IMR-90 (cell line): ENCODE data around the gene KRT79. TPM values are rescaled to one million over a fixed set of nuclear protein-coding genes. Genes with fewer than 3 reads are reported as not detected.

Experiments
- ATAC-seq: fragments of 200-7000 bp; cut with Tn5 transposase; 2 replicates; pipeline ENCODE4 v1.9.1; 2020; ENCODE audit warnings: low read depth, mild to moderate bottlenecking, moderate library complexity
- BruUV-seq: library from RNA; stranded (reverse); fragments of 400-500 nt; replicated peaks from 2 replicates; lab custom pipeline; 2021; lab: Mats Ljungman, UMichigan
- CTCF ChIA-PET: fragments of 300-600 bp; formaldehyde crosslinking; extraction: SDS; loops from one replicate; lab custom pipeline; 2021; ENCODE audit warnings: antibody characterized with exemption; lab: Yijun Ruan, JAX
- POLR2A ChIA-PET: fragments of 300-600 bp; sonication (Branson Sonifier 250); formaldehyde crosslinking; loops from one replicate; lab custom pipeline; 2022; ENCODE audit warnings: antibody characterized with exemption; ENCODE audit not compliant: unreplicated experiment; lab: Charles Lee
- DNase-seq: peaks from one replicate; pipeline ENCODE4 v3.0.0; 2013
- H2AFZ ChIP-seq: replicated peaks from 2 replicates; pipeline ENCODE3; 2013; ENCODE audit warnings: low read length, mild to moderate bottlenecking; ENCODE audit not compliant: poor library complexity
- H2AK5ac ChIP-seq: 2 replicates; pipeline ENCODE4 v1.6.1; 2013; ENCODE audit warnings: low read depth, low read length, inconsistent platforms
- H2AK9ac ChIP-seq: replicated peaks from 2 replicates; pipeline ENCODE3; 2013; ENCODE audit warnings: mild to moderate bottlenecking, low read depth, low read length, moderate library complexity; ENCODE audit not compliant: poor library complexity
- H2BK120ac ChIP-seq: 2 replicates; pipeline ENCODE4 v1.6.1; 2013; ENCODE audit warnings: low read depth, low read length, inconsistent platforms
- H2BK15ac ChIP-seq: 3 replicates; pipeline ENCODE4 v1.6.1; 2013; ENCODE audit warnings: low read depth, low read length, inconsistent platforms
- H2BK20ac ChIP-seq: 2 replicates; pipeline ENCODE4 v1.6.1; 2013; ENCODE audit warnings: low read depth, mild to moderate bottlenecking, inconsistent platforms, low read length, moderate library complexity
- H2BK5ac ChIP-seq: 2 replicates; pipeline ENCODE4 v1.6.1; 2013; ENCODE audit warnings: mild to moderate bottlenecking, low read depth, low read length, inconsistent platforms; ENCODE audit not compliant: poor library complexity, severe bottlenecking
- H3K14ac ChIP-seq: replicated peaks from 2 replicates; pipeline ENCODE4 v1.6.1; 2013; ENCODE audit warnings: low read depth, low read length, inconsistent platforms
- H3K18ac ChIP-seq: 2 replicates; pipeline ENCODE4 v1.6.1; 2013; ENCODE audit warnings: low read depth, low read length, control low read depth
- H3K23ac ChIP-seq: 2 replicates; pipeline ENCODE4 v1.6.1; 2013; ENCODE audit warnings: low read depth, low read length, inconsistent platforms
- H3K27ac ChIP-seq: 2 replicates; pipeline ENCODE4 v1.5.1; 2013; ENCODE audit warnings: mild to moderate bottlenecking, control low read depth, low read length; ENCODE audit not compliant: insufficient read depth
- H3K27me3 ChIP-seq: 2 replicates; pipeline ENCODE4 v1.6.1; 2013; ENCODE audit warnings: low read length; ENCODE audit not compliant: control insufficient read depth, insufficient read depth
- H3K36me3 ChIP-seq: 2 replicates; pipeline ENCODE4 v1.6.1; 2013; ENCODE audit warnings: low read length, mixed read lengths; ENCODE audit not compliant: control insufficient read depth, insufficient read depth
- H3K4ac ChIP-seq: 2 replicates; pipeline ENCODE4 v1.6.1; 2013; ENCODE audit warnings: low read depth, low read length, inconsistent platforms
- H3K4me1 ChIP-seq: 2 replicates; pipeline ENCODE4 v1.6.1; 2013; ENCODE audit warnings: low read length, mixed read lengths; ENCODE audit not compliant: control insufficient read depth, insufficient read depth
- H3K4me2 ChIP-seq: 2 replicates; pipeline ENCODE4 v1.6.1; 2013; ENCODE audit warnings: low read depth, mild to moderate bottlenecking, control low read depth, low read length, moderate library complexity
- H3K4me3 ChIP-seq: 2 replicates; pipeline ENCODE4 v1.5.1; 2013; ENCODE audit warnings: low read depth, mild to moderate bottlenecking, control low read depth, low read length, moderate library complexity; ENCODE audit not compliant: insufficient read depth
- H3K56ac ChIP-seq: 2 replicates; pipeline ENCODE4 v1.6.1; 2013; ENCODE audit warnings: low read length, inconsistent platforms; ENCODE audit not compliant: insufficient read depth; ENCODE audit errors: extremely low read depth
- H3K79me1 ChIP-seq, 2 experiments: 2 replicates each; pipeline ENCODE4 v1.6.1; 2013; ENCODE audit warnings: low read length in 2 of 2, inconsistent platforms in 1 of 2, low read depth in 1 of 2
- H3K9ac ChIP-seq: 2 replicates; pipeline ENCODE4 v1.6.1; 2013; ENCODE audit warnings: low read depth, low read length, control low read depth
- H3K9me1 ChIP-seq: 2 replicates; pipeline ENCODE4 v1.6.1; 2013; ENCODE audit warnings: low read length, inconsistent platforms; ENCODE audit not compliant: insufficient read depth
- H3K9me3 ChIP-seq: 2 replicates; pipeline ENCODE4 v1.6.1; 2013; ENCODE audit warnings: low read length; ENCODE audit not compliant: control insufficient read depth, insufficient read depth
- H4K20me1 ChIP-seq: 2 replicates; pipeline ENCODE4 v1.6.1; 2013; ENCODE audit warnings: low read length, inconsistent platforms; ENCODE audit not compliant: insufficient read depth
- H4K5ac ChIP-seq: 2 replicates; pipeline ENCODE4 v1.6.1; 2013; ENCODE audit warnings: mild to moderate bottlenecking, low read depth, low read length, control low read depth
- H4K8ac ChIP-seq, 2 experiments: 2 replicates each; pipeline ENCODE4 v1.6.1; 2013; ENCODE audit warnings: low read depth in 2 of 2, low read length in 2 of 2, control low read depth in 1 of 2, inconsistent platforms in 1 of 2
- H4K91ac ChIP-seq: 2 replicates; pipeline ENCODE4 v1.6.1; 2013; ENCODE audit warnings: low read depth, low read length, inconsistent platforms; ENCODE audit not compliant: insufficient read depth
- ELK1 ChIP-seq: fragments of 150-350 bp; IDR thresholded peaks from 2 replicates; pipeline ENCODE4 v1.6.1; 2016; ENCODE audit warnings: low read depth, mild to moderate bottlenecking, low read length, moderate library complexity, borderline replicate concordance
- FOS ChIP-seq: fragments of 150-350 bp; IDR thresholded peaks from 2 replicates; pipeline ENCODE4 v1.6.1; 2016; ENCODE audit warnings: low read depth, low read length
- MAZ ChIP-seq: IDR thresholded peaks from 2 replicates; pipeline ENCODE4 v1.6.1; 2012; ENCODE audit warnings: low read depth, mild to moderate bottlenecking, low read length, improper control_type of control experiment, moderate library complexity, borderline replicate concordance
- NFE2L2 ChIP-seq: fragments of 150-350 bp; IDR thresholded peaks from 2 replicates; pipeline ENCODE4 v1.6.1; 2016; ENCODE audit warnings: low read depth, mild to moderate bottlenecking, low read length
- POLR2A ChIP-seq: IDR thresholded peaks from 2 replicates; pipeline ENCODE4 v1.6.1; 2012; ENCODE audit warnings: mild to moderate bottlenecking, low read depth, low read length
- RAD21 ChIP-seq: IDR thresholded peaks from 2 replicates; pipeline ENCODE4 v1.6.1; 2012; ENCODE audit warnings: low read length, improper control_type of control experiment
- RCOR1 ChIP-seq: IDR thresholded peaks from 2 replicates; pipeline ENCODE4 v1.6.1; 2012; ENCODE audit warnings: mild to moderate bottlenecking, low read length, improper control_type of control experiment; ENCODE audit not compliant: insufficient replicate concordance
- WGBS, 2 experiments: methylation state at CpG; one replicate each; pipeline versions ENCODE4 v1.1.5 to v1.1.7; 2013; ENCODE audit warnings: missing lambda C conversion rate in 2 of 2; ENCODE audit not compliant: insufficient read length in 1 of 2; ENCODE audit errors: extremely low coverage in 2 of 2; 5-methylcytosine and 5-hydroxymethylcytosine counted together
- dilution Hi-C: fragments of 300-500 bp; cut with HindIII; formaldehyde crosslinking; loops from one replicate; pipeline ENCODE4 v1.14.3; 2018; ENCODE audit warnings: low sequenced_read_pairs; ENCODE audit not compliant: unreplicated experiment
- in situ Hi-C: fragments of 300-500 bp; cut with MboI; formaldehyde crosslinking; loops from 3 replicates; pipeline ENCODE4 v1.14.3; 2019; ENCODE audit warnings: low sequenced_read_pairs, inconsistent platforms, mixed read lengths
- intact Hi-C: fragments of 100-400 bp; cut with micrococcal nuclease; formaldehyde crosslinking; loops from 2 replicates; pipeline ENCODE4 v1.10.0; 2022
- polyA plus RNA-seq, 3 experiments: library from polyadenylated mRNA; depleted of rRNA; stranded (reverse); fragments of >200 nt; gene quantifications; 2 replicates each; pipeline ENCODE4 v1.2.3, GENCODE V29; 2012; ENCODE audit warnings: low replicate concordance in 1 of 3
- total RNA-seq: library from RNA; depleted of rRNA; stranded (reverse); fragments of >200 nt; gene quantifications from 2 replicates; pipeline ENCODE4 v1.2.3, GENCODE V29; 2012
- TF ChIP-seq, protein P1 (sequence below): conservative IDR thresholded peaks from 2 replicates; pipeline ENCODE4 v1.5.1; 2012; ENCODE audit warnings: mild to moderate bottlenecking, low read depth, low read length, improper control_type of control experiment

Gene KRT79
- total and polyA plus RNA-seq, 2 of the 4 experiments (the other 2 are of a cell fraction), result under 0.01 to 0.24 TPM

DNA sequence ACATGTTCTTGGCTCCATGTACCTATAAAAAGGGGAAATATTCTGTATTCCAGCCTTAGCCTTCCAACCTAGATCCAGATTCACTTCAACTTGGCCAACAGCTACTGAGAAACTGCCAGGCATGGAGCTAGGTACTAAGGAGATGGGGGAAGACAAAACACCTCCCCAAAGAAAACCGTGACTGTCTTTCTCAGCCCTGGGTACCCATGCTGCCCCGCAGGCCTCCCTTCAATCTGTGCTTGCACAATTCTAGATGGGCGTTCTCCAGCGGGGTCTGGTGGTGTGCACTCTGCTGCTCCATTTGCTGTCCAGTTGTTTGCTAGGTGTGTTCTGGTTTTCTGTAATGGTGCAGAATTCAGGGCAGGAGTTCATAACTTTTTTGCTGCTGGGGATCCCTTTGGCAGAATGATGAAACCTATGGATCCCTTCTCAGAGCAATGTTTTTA is 19.4 kb downstream of the KRT79 start:
- Histone ChIP-seq H4K91ac (no peak overlapping the region), H2BK20ac (no peak overlapping the region; the same call in 1 of the 2 replicates), H2AK5ac (no peak overlapping the region), H2AFZ (no peak overlapping the region), H3K14ac (no peak overlapping the region), H3K18ac (no peak overlapping the region), H3K27ac (no peak overlapping the region), H2BK120ac (peak overlapping the region; percentile 0; the same call in 1 of the 2 replicates), H3K4me1 (peaks cover 6% of the 10 kb centered on the region), H4K5ac (no peak overlapping the region), H3K4me2 (no peak overlapping the region), H3K9me1 (no peaks in the 10 kb centered on the region), H2BK5ac (no peak overlapping the region), H4K8ac (no peak overlapping the region), H3K4me3 (no peak overlapping the region), H2BK15ac (no peak overlapping the region), H3K9ac (no peak overlapping the region), H2AK9ac (no peak overlapping the region), H3K56ac (no peak overlapping the region; the same call in 1 of the 2 replicates), H4K20me1 (no peaks in the 10 kb centered on the region), H3K36me3 (no peaks in the 10 kb centered on the region), H3K23ac (no peak overlapping the region), H3K4ac (no peak overlapping the region), H3K9me3 (no peaks in the 10 kb centered on the region), H3K27me3 (peaks cover 40% of the 10 kb centered on the region), H3K79me1 (no peaks in the 10 kb centered on the region)
- BruUV-seq, result no TSS peak
- in situ Hi-C loops (no loop called here), intact Hi-C loops (no loop called here), dilution Hi-C loops (no loop called here)
- ChIA-PET POLR2A (no interaction called here), CTCF (no interaction called here)
- WGBS, 2 experiments, result 83% methylated on average over 2 of the region's 4 CpGs; no CpG with 5 or more reads in 1 of the 2 experiments
- no peak for DNase-seq
- TF ChIP-seq POLR2A (no peak), RCOR1 (no peak), RAD21 (no peak), ELK1 (no peak), FOS (no peak), MAZ (no peak), NFE2L2 (no peak)
- TF ChIP-seq, protein P1, sequence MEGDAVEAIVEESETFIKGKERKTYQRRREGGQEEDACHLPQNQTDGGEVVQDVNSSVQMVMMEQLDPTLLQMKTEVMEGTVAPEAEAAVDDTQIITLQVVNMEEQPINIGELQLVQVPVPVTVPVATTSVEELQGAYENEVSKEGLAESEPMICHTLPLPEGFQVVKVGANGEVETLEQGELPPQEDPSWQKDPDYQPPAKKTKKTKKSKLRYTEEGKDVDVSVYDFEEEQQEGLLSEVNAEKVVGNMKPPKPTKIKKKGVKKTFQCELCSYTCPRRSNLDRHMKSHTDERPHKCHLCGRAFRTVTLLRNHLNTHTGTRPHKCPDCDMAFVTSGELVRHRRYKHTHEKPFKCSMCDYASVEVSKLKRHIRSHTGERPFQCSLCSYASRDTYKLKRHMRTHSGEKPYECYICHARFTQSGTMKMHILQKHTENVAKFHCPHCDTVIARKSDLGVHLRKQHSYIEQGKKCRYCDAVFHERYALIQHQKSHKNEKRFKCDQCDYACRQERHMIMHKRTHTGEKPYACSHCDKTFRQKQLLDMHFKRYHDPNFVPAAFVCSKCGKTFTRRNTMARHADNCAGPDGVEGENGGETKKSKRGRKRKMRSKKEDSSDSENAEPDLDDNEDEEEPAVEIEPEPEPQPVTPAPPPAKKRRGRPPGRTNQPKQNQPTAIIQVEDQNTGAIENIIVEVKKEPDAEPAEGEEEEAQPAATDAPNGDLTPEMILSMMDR, result no peak
- ATAC-seq, result peak; percentile 21
